ENCODE measurements around the gene MCUB.

MCUB gene

DNA sequence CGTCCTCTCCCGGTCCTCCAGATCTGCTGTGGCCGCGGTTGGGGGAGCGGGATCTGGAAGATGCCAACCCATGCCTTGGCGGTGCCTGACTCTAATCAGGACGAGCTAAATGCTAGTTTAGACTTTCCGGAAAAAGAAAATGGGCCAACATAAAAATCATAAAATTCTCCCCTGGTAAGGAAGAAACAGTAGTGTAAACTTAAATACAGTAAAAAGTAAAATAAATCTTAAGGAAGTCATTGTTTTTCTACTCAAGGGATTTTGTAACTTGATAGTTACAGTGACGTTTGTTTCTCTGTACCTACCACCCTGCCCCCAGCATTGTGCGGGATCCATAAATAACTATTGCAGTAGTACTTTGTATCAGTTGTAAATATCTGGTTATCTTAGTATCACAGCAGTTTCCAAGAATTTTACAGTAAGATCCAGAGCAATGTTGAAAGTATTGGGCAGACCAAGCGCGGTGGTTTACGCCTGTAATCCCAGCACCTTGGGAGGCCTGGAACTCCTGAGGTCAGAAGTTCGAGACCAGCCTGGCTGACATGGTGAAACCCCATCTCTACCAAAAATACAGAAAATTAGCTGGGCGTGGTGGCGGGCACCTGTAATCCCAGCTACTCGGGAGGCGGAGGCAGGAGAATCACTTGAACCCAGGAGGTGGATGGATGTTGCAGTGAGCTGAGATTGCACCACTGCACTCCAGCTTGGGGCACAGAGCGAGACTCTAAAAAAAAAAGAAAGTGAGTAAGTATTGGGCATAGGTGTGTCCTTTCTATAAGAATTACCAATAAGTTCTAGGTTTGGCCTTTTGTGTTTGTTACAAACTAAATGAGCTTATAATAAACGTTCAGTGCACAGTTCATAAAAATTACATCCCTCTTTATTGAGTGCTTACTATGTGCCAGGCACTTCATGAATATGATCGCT lies 170.8 kb downstream of the MCUB start:
- DNase-seq = no peak

DNA sequence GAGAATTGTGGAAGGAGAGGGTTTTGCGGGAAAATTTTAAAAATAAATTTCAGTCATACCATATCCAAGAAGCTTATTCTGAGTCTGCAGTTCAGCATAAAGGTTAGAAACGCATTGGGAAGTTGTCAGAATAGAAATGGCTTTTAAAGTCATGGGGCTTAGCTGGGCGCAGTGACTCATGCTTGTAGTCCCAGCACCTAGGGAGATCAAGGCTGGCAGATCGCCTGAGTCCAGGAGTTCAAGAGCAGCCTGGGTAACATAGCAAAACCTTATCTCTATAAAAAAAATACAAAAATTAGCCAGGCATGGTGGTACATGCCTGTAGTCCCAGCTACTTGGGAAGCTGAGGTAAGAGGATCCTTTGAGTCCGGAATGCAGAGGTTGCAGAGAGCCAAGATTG lies 173.7 kb downstream of the MCUB start:
- DNase-seq = no peak

DNA sequence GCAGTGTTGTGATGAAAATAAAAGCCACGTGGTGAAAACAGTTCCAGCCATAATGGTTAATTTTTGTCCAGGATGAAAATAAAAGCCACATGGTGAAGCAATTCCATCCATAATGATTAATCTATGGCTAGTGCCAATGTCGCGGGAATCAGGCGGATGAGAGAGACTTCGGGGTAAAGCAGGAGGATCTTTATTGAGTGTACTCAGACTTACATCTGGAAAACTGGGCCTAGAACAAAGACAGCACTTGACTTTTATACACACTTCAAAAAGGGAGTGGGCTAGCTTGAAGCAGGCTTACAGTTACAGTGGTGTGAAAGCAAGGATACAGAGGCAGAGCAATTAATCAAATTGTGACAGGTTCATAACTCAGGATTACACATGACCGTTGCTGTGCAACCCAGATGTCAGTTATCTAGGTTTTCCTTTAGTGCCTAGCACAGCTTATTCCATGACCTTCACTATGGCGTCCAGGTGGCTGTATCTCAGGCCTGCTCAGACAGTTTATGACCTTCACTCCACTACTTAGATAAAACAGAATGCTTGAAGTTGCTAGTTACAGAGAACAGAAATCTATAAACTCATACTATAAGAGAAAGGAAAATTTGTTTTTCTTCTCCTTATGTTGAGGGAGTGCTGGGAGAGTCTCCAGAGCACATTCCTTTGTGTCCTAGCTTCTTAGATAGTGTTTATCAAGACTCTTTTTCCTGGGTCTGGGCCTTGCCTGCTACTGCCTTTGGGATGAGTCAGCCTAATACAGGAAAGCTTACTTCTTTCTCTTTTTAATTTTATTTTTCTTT lies 175.7 kb downstream of the MCUB start:
- DNase-seq = no peak

Data from activated CD4-positive, alpha-beta T cell treated with anti-CD3 and anti-CD28 coated beads, Interleukin-2, amount 50 U/mL, for 4 hours (primary cell).